Thoracic aorta (tissue), 2 donors: ENCODE results near the gene ADRB2. TPM values are rescaled to one million over a fixed set of nuclear protein-coding genes. Genes with fewer than 3 reads are reported as not detected.

Source experiments
- ATAC-seq: fragments of 150-250 bp; one replicate; pipeline ENCODE4 v1.8.0; 2017; ENCODE audit warnings: low read depth; ENCODE audit not compliant: insufficient number of reproducible peaks, low FRiP score
- DNase-seq: peaks from one replicate; pipeline ENCODE4 v3.0.0-alpha.2; 2020; ENCODE audit warnings: low spot score
- H3K27ac ChIP-seq, 2 donors: fragments of 200-600 bp; sonication (generic); 1 replicate in 1 of 2; 2 replicates in 1 of 2; pipeline ENCODE4 v1.5.1; 2016; ENCODE audit warnings: mild to moderate bottlenecking in 2 of 2, moderate library complexity in 2 of 2
- H3K27me3 ChIP-seq: fragments of 200-600 bp; sonication (generic); replicated peaks from 2 replicates; pipeline ENCODE4 v1.6.0; 2016; ENCODE audit warnings: mild to moderate bottlenecking; ENCODE audit not compliant: insufficient read depth
- H3K36me3 ChIP-seq: fragments of 200-600 bp; sonication (generic); one replicate; pipeline ENCODE4 v1.5.1; 2016
- H3K4me1 ChIP-seq, 2 donors: fragments of 200-600 bp; sonication (generic); 1 replicate in 1 of 2; 2 replicates in 1 of 2; pipeline versions ENCODE4 v1.5.1 to v1.6.0; 2016; ENCODE audit warnings: low read depth in 2 of 2, mild to moderate bottlenecking in 1 of 2; ENCODE audit not compliant: control insufficient read depth in 1 of 2
- H3K4me3 ChIP-seq: fragments of 200-600 bp; sonication (generic); 2 replicates; pipeline ENCODE4 v1.5.1; 2016; ENCODE audit warnings: mild to moderate bottlenecking
- H3K9me3 ChIP-seq: fragments of 200-600 bp; sonication (generic); 2 replicates; pipeline ENCODE4 v1.5.1; 2016
- CTCF ChIP-seq: fragments of 200-600 bp; sonication (generic); IDR thresholded peaks from one replicate; pipeline ENCODE4 v1.5.1; 2019; ENCODE audit warnings: antibody characterized with exemption
- total RNA-seq, 2 donors: library from RNA; depleted of rRNA; stranded (reverse); fragments of >200 nt; gene quantifications; one replicate each; pipeline versions ENCODE4 v1.1.0 to v1.2.3, GENCODE V29; 2016

Gene ADRB2
- total RNA-seq, 2 donors from 2014 or later, result 2.8 to 3.7 TPM

GRCh38 chr5:148861696-148862095, 35.3 kb downstream of the ADRB2 start:
- no peak for TF ChIP-seq CTCF

GRCh38 chr5:148864113-148864841, 37.9 kb downstream of the ADRB2 start:
- DNase-seq, result no peak
- H3K36me3 ChIP-seq, result no peaks in the 10 kb centered on the region
- ATAC-seq, result no peak
- H3K4me1 ChIP-seq, result no peaks in the 10 kb centered on the region
- H3K27me3 ChIP-seq, result no peaks in the 10 kb centered on the region
- H3K27ac ChIP-seq, result no peak overlapping the region
- no peak for TF ChIP-seq CTCF
- no peak overlapping the region for H3K4me3 ChIP-seq
- no peaks in the 10 kb centered on the region for H3K9me3 ChIP-seq

More at GRCh38 chr5:148861696-148862095, 35.3 kb downstream of the ADRB2 start:
- no peaks in the 10 kb centered on the region for H3K27me3 ChIP-seq
- no peak overlapping the region for H3K4me3 ChIP-seq
- no peaks in the 10 kb centered on the region for H3K4me1 ChIP-seq
- no peaks in the 10 kb centered on the region for H3K36me3 ChIP-seq
- no peaks in the 10 kb centered on the region for H3K9me3 ChIP-seq
- H3K27ac ChIP-seq, result no peak overlapping the region
- DNase-seq, result no peak
- ATAC-seq, result no peak

GRCh38 chr5:148866024-148866423, 39.6 kb downstream of the ADRB2 start:
- TF ChIP-seq CTCF, result no peak
- Histone ChIP-seq H3K27me3 (no peaks in the 10 kb centered on the region), H3K9me3 (no peaks in the 10 kb centered on the region), H3K36me3 (no peaks in the 10 kb centered on the region), H3K27ac (no peak overlapping the region), H3K4me1 (no peaks in the 10 kb centered on the region), H3K4me3 (no peak overlapping the region)
- no peak for ATAC-seq
- no peak for DNase-seq

GRCh38 chr5:148873120-148873519, 46.7 kb downstream of the ADRB2 start:
- H3K27ac ChIP-seq, result no peak overlapping the region
- DNase-seq, result no peak
- H3K27me3 ChIP-seq, result no peaks in the 10 kb centered on the region
- no peaks in the 10 kb centered on the region for H3K9me3 ChIP-seq
- H3K4me3 ChIP-seq, result no peak overlapping the region
- peaks cover 20 to 22% of the 10 kb centered on the region in 2 donors for H3K4me1 ChIP-seq
- ATAC-seq, result no peak
- no peaks in the 10 kb centered on the region for H3K36me3 ChIP-seq
- no peak for TF ChIP-seq CTCF

GRCh38 chr5:148873690-148874485, 47.5 kb downstream of the ADRB2 start:
- Histone ChIP-seq H3K4me3 (no peak overlapping the region), H3K27me3 (no peaks in the 10 kb centered on the region), H3K9me3 (no peaks in the 10 kb centered on the region), H3K36me3 (no peaks in the 10 kb centered on the region), H3K27ac (no peak overlapping the region), H3K4me1 (peaks cover 20 to 22% of the 10 kb centered on the region in 2 donors)
- DNase-seq (no peak), ATAC-seq (no peak)
- no peak for TF ChIP-seq CTCF
